Right lobe of liver (tissue), 4 donors: ENCODE results near the gene LCE6A.

Source experiments
- POLR2A ChIP-seq: fragments of 450-650 bp; IDR thresholded peaks from one replicate; pipeline ENCODE4 v1.6.1; 2017; ENCODE audit warnings: antibody characterized with exemption, mild to moderate bottlenecking
- TF ChIP-seq, protein P1 (sequence below), 4 donors: fragments of 200-600 bp in 3 of 4; fragments of 450-650 bp in 1 of 4; IDR thresholded peaks; one replicate each; pipeline versions ENCODE4 v1.5.1 to v1.8.0; 2016 to 2022; ENCODE audit warnings: antibody characterized with exemption in 4 of 4, mild to moderate bottlenecking in 2 of 4
- donor health status: DM: no; HTN: no; CAD: no.
- donor health status: DM: no; HTN: no; CAD: no.
- donor health status: DM: no; HTN: yes; CAD: no.

GRCh38 chr1:152878042-152878441, 35.4 kb downstream of the LCE6A start, which contains the start of gene SMCP:
- TF ChIP-seq, protein P1, sequence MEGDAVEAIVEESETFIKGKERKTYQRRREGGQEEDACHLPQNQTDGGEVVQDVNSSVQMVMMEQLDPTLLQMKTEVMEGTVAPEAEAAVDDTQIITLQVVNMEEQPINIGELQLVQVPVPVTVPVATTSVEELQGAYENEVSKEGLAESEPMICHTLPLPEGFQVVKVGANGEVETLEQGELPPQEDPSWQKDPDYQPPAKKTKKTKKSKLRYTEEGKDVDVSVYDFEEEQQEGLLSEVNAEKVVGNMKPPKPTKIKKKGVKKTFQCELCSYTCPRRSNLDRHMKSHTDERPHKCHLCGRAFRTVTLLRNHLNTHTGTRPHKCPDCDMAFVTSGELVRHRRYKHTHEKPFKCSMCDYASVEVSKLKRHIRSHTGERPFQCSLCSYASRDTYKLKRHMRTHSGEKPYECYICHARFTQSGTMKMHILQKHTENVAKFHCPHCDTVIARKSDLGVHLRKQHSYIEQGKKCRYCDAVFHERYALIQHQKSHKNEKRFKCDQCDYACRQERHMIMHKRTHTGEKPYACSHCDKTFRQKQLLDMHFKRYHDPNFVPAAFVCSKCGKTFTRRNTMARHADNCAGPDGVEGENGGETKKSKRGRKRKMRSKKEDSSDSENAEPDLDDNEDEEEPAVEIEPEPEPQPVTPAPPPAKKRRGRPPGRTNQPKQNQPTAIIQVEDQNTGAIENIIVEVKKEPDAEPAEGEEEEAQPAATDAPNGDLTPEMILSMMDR (IDR thresholded peaks at IDR 0.05) = no peak
- no peak for TF ChIP-seq POLR2A
